IMR-90 (cell line): Measurements from ENCODE around the gene CTNNA2. TPM values are rescaled to one million over a fixed set of nuclear protein-coding genes. Genes with fewer than 3 reads are reported as not detected.

ENCODE experiments used
- ATAC-seq: fragments of 200-7000 bp; cut with Tn5 transposase; 2 replicates; pipeline ENCODE4 v1.9.1; 2020; ENCODE audit warnings: low read depth, mild to moderate bottlenecking, moderate library complexity
- BruUV-seq: library from RNA; stranded (reverse); fragments of 400-500 nt; replicated peaks from 2 replicates; lab custom pipeline; 2021; lab: Mats Ljungman, UMichigan
- CTCF ChIA-PET: fragments of 300-600 bp; formaldehyde crosslinking; extraction: SDS; loops from one replicate; lab custom pipeline; 2021; ENCODE audit warnings: antibody characterized with exemption; lab: Yijun Ruan, JAX
- POLR2A ChIA-PET: fragments of 300-600 bp; sonication (Branson Sonifier 250); formaldehyde crosslinking; loops from one replicate; lab custom pipeline; 2022; ENCODE audit warnings: antibody characterized with exemption; ENCODE audit not compliant: unreplicated experiment; lab: Charles Lee
- DNase-seq: peaks from one replicate; pipeline ENCODE4 v3.0.0; 2013
- H2AFZ ChIP-seq: replicated peaks from 2 replicates; pipeline ENCODE3; 2013; ENCODE audit warnings: low read length, mild to moderate bottlenecking; ENCODE audit not compliant: poor library complexity
- H2AK5ac ChIP-seq: 2 replicates; pipeline ENCODE4 v1.6.1; 2013; ENCODE audit warnings: low read depth, low read length, inconsistent platforms
- H2AK9ac ChIP-seq: replicated peaks from 2 replicates; pipeline ENCODE3; 2013; ENCODE audit warnings: mild to moderate bottlenecking, low read depth, low read length, moderate library complexity; ENCODE audit not compliant: poor library complexity
- H2BK120ac ChIP-seq: 2 replicates; pipeline ENCODE4 v1.6.1; 2013; ENCODE audit warnings: low read depth, low read length, inconsistent platforms
- H2BK15ac ChIP-seq: 3 replicates; pipeline ENCODE4 v1.6.1; 2013; ENCODE audit warnings: low read depth, low read length, inconsistent platforms
- H2BK20ac ChIP-seq: 2 replicates; pipeline ENCODE4 v1.6.1; 2013; ENCODE audit warnings: low read depth, mild to moderate bottlenecking, inconsistent platforms, low read length, moderate library complexity
- H2BK5ac ChIP-seq: 2 replicates; pipeline ENCODE4 v1.6.1; 2013; ENCODE audit warnings: mild to moderate bottlenecking, low read depth, low read length, inconsistent platforms; ENCODE audit not compliant: poor library complexity, severe bottlenecking
- H3K14ac ChIP-seq: replicated peaks from 2 replicates; pipeline ENCODE4 v1.6.1; 2013; ENCODE audit warnings: low read depth, low read length, inconsistent platforms
- H3K18ac ChIP-seq: 2 replicates; pipeline ENCODE4 v1.6.1; 2013; ENCODE audit warnings: low read depth, low read length, control low read depth
- H3K23ac ChIP-seq: 2 replicates; pipeline ENCODE4 v1.6.1; 2013; ENCODE audit warnings: low read depth, low read length, inconsistent platforms
- H3K27ac ChIP-seq: 2 replicates; pipeline ENCODE4 v1.5.1; 2013; ENCODE audit warnings: mild to moderate bottlenecking, control low read depth, low read length; ENCODE audit not compliant: insufficient read depth
- H3K27me3 ChIP-seq: 2 replicates; pipeline ENCODE4 v1.6.1; 2013; ENCODE audit warnings: low read length; ENCODE audit not compliant: control insufficient read depth, insufficient read depth
- H3K36me3 ChIP-seq: 2 replicates; pipeline ENCODE4 v1.6.1; 2013; ENCODE audit warnings: low read length, mixed read lengths; ENCODE audit not compliant: control insufficient read depth, insufficient read depth
- H3K4ac ChIP-seq: 2 replicates; pipeline ENCODE4 v1.6.1; 2013; ENCODE audit warnings: low read depth, low read length, inconsistent platforms
- H3K4me1 ChIP-seq: 2 replicates; pipeline ENCODE4 v1.6.1; 2013; ENCODE audit warnings: low read length, mixed read lengths; ENCODE audit not compliant: control insufficient read depth, insufficient read depth
- H3K4me2 ChIP-seq: 2 replicates; pipeline ENCODE4 v1.6.1; 2013; ENCODE audit warnings: low read depth, mild to moderate bottlenecking, control low read depth, low read length, moderate library complexity
- H3K4me3 ChIP-seq: 2 replicates; pipeline ENCODE4 v1.5.1; 2013; ENCODE audit warnings: low read depth, mild to moderate bottlenecking, control low read depth, low read length, moderate library complexity; ENCODE audit not compliant: insufficient read depth
- H3K56ac ChIP-seq: 2 replicates; pipeline ENCODE4 v1.6.1; 2013; ENCODE audit warnings: low read length, inconsistent platforms; ENCODE audit not compliant: insufficient read depth; ENCODE audit errors: extremely low read depth
- H3K79me1 ChIP-seq, 2 experiments: 2 replicates each; pipeline ENCODE4 v1.6.1; 2013; ENCODE audit warnings: low read length in 2 of 2, inconsistent platforms in 1 of 2, low read depth in 1 of 2
- H3K9ac ChIP-seq: 2 replicates; pipeline ENCODE4 v1.6.1; 2013; ENCODE audit warnings: low read depth, low read length, control low read depth
- H3K9me1 ChIP-seq: 2 replicates; pipeline ENCODE4 v1.6.1; 2013; ENCODE audit warnings: low read length, inconsistent platforms; ENCODE audit not compliant: insufficient read depth
- H3K9me3 ChIP-seq: 2 replicates; pipeline ENCODE4 v1.6.1; 2013; ENCODE audit warnings: low read length; ENCODE audit not compliant: control insufficient read depth, insufficient read depth
- H4K20me1 ChIP-seq: 2 replicates; pipeline ENCODE4 v1.6.1; 2013; ENCODE audit warnings: low read length, inconsistent platforms; ENCODE audit not compliant: insufficient read depth
- H4K5ac ChIP-seq: 2 replicates; pipeline ENCODE4 v1.6.1; 2013; ENCODE audit warnings: mild to moderate bottlenecking, low read depth, low read length, control low read depth
- H4K8ac ChIP-seq, 2 experiments: 2 replicates each; pipeline ENCODE4 v1.6.1; 2013; ENCODE audit warnings: low read depth in 2 of 2, low read length in 2 of 2, control low read depth in 1 of 2, inconsistent platforms in 1 of 2
- H4K91ac ChIP-seq: 2 replicates; pipeline ENCODE4 v1.6.1; 2013; ENCODE audit warnings: low read depth, low read length, inconsistent platforms; ENCODE audit not compliant: insufficient read depth
- BHLHE40 ChIP-seq: fragments of 150-350 bp; IDR thresholded peaks from 2 replicates; pipeline ENCODE4 v1.6.1; 2016; ENCODE audit warnings: mild to moderate bottlenecking, low read depth, low read length
- CEBPB ChIP-seq: IDR thresholded peaks from 2 replicates; pipeline ENCODE4 v1.6.1; 2012; ENCODE audit warnings: low read depth, low read length, improper control_type of control experiment
- CHD1 ChIP-seq: IDR thresholded peaks from 2 replicates; pipeline ENCODE4 v1.6.1; 2012; ENCODE audit warnings: low read depth, low read length, improper control_type of control experiment
- ELK1 ChIP-seq: fragments of 150-350 bp; IDR thresholded peaks from 2 replicates; pipeline ENCODE4 v1.6.1; 2016; ENCODE audit warnings: low read depth, mild to moderate bottlenecking, low read length, moderate library complexity, borderline replicate concordance
- FOS ChIP-seq: fragments of 150-350 bp; IDR thresholded peaks from 2 replicates; pipeline ENCODE4 v1.6.1; 2016; ENCODE audit warnings: low read depth, low read length
- MAFK ChIP-seq: IDR thresholded peaks from 2 replicates; pipeline ENCODE4 v1.6.1; 2012; ENCODE audit warnings: low read depth, low read length, improper control_type of control experiment
- MAZ ChIP-seq: IDR thresholded peaks from 2 replicates; pipeline ENCODE4 v1.6.1; 2012; ENCODE audit warnings: low read depth, mild to moderate bottlenecking, low read length, improper control_type of control experiment, moderate library complexity, borderline replicate concordance
- MXI1 ChIP-seq: IDR thresholded peaks from 2 replicates; pipeline ENCODE4 v1.6.1; 2012; ENCODE audit warnings: low read depth, mild to moderate bottlenecking, low read length, moderate library complexity, borderline replicate concordance
- NFE2L2 ChIP-seq: fragments of 150-350 bp; IDR thresholded peaks from 2 replicates; pipeline ENCODE4 v1.6.1; 2016; ENCODE audit warnings: low read depth, mild to moderate bottlenecking, low read length
- POLR2A ChIP-seq: IDR thresholded peaks from 2 replicates; pipeline ENCODE4 v1.6.1; 2012; ENCODE audit warnings: mild to moderate bottlenecking, low read depth, low read length
- RAD21 ChIP-seq: IDR thresholded peaks from 2 replicates; pipeline ENCODE4 v1.6.1; 2012; ENCODE audit warnings: low read length, improper control_type of control experiment
- RCOR1 ChIP-seq: IDR thresholded peaks from 2 replicates; pipeline ENCODE4 v1.6.1; 2012; ENCODE audit warnings: mild to moderate bottlenecking, low read length, improper control_type of control experiment; ENCODE audit not compliant: insufficient replicate concordance
- RFX5 ChIP-seq: IDR thresholded peaks from 2 replicates; pipeline ENCODE4 v1.8.0; 2012; ENCODE audit warnings: low read depth, mild to moderate bottlenecking, low read length, moderate library complexity
- SMC3 ChIP-seq: fragments of 150-350 bp; IDR thresholded peaks from 2 replicates; pipeline ENCODE4 v1.6.1; 2016; ENCODE audit warnings: low read depth, mild to moderate bottlenecking, antibody characterized with exemption, low read length, moderate library complexity
- WGBS, 2 experiments: methylation state at CpG; one replicate each; pipeline versions ENCODE4 v1.1.5 to v1.1.7; 2013; ENCODE audit warnings: missing lambda C conversion rate in 2 of 2; ENCODE audit not compliant: insufficient read length in 1 of 2; ENCODE audit errors: extremely low coverage in 2 of 2; 5-methylcytosine and 5-hydroxymethylcytosine counted together
- dilution Hi-C: fragments of 300-500 bp; cut with HindIII; formaldehyde crosslinking; loops from one replicate; pipeline ENCODE4 v1.14.3; 2018; ENCODE audit warnings: low sequenced_read_pairs; ENCODE audit not compliant: unreplicated experiment
- in situ Hi-C: fragments of 300-500 bp; cut with MboI; formaldehyde crosslinking; loops from 3 replicates; pipeline ENCODE4 v1.14.3; 2019; ENCODE audit warnings: low sequenced_read_pairs, inconsistent platforms, mixed read lengths
- intact Hi-C: fragments of 100-400 bp; cut with micrococcal nuclease; formaldehyde crosslinking; loops from 2 replicates; pipeline ENCODE4 v1.10.0; 2022
- polyA plus RNA-seq, 3 experiments: library from polyadenylated mRNA; depleted of rRNA; stranded (reverse); fragments of >200 nt; gene quantifications; 2 replicates each; pipeline ENCODE4 v1.2.3, GENCODE V29; 2012; ENCODE audit warnings: low replicate concordance in 1 of 3
- total RNA-seq: library from RNA; depleted of rRNA; stranded (reverse); fragments of >200 nt; gene quantifications from 2 replicates; pipeline ENCODE4 v1.2.3, GENCODE V29; 2012
- TF ChIP-seq, protein P1 (sequence below): fragments of 150-350 bp; IDR thresholded peaks from 2 replicates; pipeline ENCODE4 v1.6.1; 2017; ENCODE audit warnings: mild to moderate bottlenecking, antibody characterized with exemption, low read length, low read depth
- TF ChIP-seq, protein P2 (sequence below): conservative IDR thresholded peaks from 2 replicates; pipeline ENCODE4 v1.5.1; 2012; ENCODE audit warnings: mild to moderate bottlenecking, low read depth, low read length, improper control_type of control experiment

Gene CTNNA2
- total and polyA plus RNA-seq, 2 of the 4 experiments (the other 2 are of a cell fraction): not detected

DNA sequence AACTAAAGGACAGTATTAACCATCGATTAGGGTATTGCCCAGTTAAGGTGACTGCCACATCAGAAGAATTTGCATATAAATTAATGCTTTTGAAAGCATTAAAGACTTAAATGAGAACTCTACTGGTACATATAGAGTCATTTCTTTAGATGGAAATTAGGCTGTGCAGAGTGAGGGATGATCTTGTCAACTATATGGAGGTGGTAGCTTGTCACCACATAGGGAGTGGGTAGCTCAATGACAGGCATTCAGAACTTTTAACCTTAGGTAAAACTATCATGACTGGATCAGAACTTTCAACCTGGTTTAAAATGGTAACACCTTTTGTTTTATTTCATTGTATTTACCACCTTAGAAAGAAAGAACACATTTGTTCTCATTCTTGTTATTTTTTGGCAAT lies 1176.3 kb downstream of the CTNNA2 start:
- Histone ChIP-seq H3K36me3 (no peaks in the 10 kb centered on the region), H3K9me1 (no peaks in the 10 kb centered on the region), H3K4me1 (no peaks in the 10 kb centered on the region), H3K14ac (no peak overlapping the region), H2AFZ (no peak overlapping the region), H3K4me2 (no peak overlapping the region), H3K4ac (no peak overlapping the region), H2AK9ac (no peak overlapping the region), H3K9ac (no peak overlapping the region), H2BK5ac (no peak overlapping the region), H2AK5ac (no peak overlapping the region), H4K91ac (no peak overlapping the region), H3K4me3 (no peak overlapping the region), H4K20me1 (no peaks in the 10 kb centered on the region), H2BK15ac (no peak overlapping the region), H4K5ac (no peak overlapping the region), H3K18ac (no peak overlapping the region), H3K79me1 (no peaks in the 10 kb centered on the region), H3K27me3 (no peaks in the 10 kb centered on the region), H3K56ac (no peak overlapping the region), H2BK20ac (no peak overlapping the region), H3K27ac (no peak overlapping the region), H3K9me3 (peaks cover 3% of the 10 kb centered on the region; the same call in 1 of the 2 replicates), H4K8ac (no peak overlapping the region), H3K23ac (no peak overlapping the region), H2BK120ac (no peak overlapping the region)
- BruUV-seq: no TSS peak
- dilution Hi-C loops: no loop called here
- in situ Hi-C loops: no loop called here
- ChIA-PET POLR2A (no interaction called here), CTCF (no interaction called here)
- intact Hi-C loops: no loop called here
- ATAC-seq: no peak
- TF ChIP-seq SMC3 (no peak), RCOR1 (no peak), FOS (no peak), POLR2A (no peak), CHD1 (no peak), RFX5 (no peak), CEBPB (no peak), MAFK (no peak), MXI1 (no peak), ELK1 (no peak), RAD21 (no peak), BHLHE40 (no peak), MAZ (no peak), NFE2L2 (no peak)
- TF ChIP-seq, protein P1, sequence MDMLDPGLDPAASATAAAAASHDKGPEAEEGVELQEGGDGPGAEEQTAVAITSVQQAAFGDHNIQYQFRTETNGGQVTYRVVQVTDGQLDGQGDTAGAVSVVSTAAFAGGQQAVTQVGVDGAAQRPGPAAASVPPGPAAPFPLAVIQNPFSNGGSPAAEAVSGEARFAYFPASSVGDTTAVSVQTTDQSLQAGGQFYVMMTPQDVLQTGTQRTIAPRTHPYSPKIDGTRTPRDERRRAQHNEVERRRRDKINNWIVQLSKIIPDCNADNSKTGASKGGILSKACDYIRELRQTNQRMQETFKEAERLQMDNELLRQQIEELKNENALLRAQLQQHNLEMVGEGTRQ: no peak
- TF ChIP-seq, protein P2, sequence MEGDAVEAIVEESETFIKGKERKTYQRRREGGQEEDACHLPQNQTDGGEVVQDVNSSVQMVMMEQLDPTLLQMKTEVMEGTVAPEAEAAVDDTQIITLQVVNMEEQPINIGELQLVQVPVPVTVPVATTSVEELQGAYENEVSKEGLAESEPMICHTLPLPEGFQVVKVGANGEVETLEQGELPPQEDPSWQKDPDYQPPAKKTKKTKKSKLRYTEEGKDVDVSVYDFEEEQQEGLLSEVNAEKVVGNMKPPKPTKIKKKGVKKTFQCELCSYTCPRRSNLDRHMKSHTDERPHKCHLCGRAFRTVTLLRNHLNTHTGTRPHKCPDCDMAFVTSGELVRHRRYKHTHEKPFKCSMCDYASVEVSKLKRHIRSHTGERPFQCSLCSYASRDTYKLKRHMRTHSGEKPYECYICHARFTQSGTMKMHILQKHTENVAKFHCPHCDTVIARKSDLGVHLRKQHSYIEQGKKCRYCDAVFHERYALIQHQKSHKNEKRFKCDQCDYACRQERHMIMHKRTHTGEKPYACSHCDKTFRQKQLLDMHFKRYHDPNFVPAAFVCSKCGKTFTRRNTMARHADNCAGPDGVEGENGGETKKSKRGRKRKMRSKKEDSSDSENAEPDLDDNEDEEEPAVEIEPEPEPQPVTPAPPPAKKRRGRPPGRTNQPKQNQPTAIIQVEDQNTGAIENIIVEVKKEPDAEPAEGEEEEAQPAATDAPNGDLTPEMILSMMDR: no peak
- no CpG with 5 or more reads among the region's 1 CpG for WGBS, 2 experiments
- no peak for DNase-seq
